Keratinocyte (primary cell): Measurements from ENCODE around the gene XRCC1. TPM values are rescaled to one million over a fixed set of nuclear protein-coding genes. Genes with fewer than 3 reads are reported as not detected.

ENCODE experiments used
- DNase-seq: peaks from one replicate; pipeline ENCODE4 v3.0.0-alpha.2; 2011; ENCODE audit warnings: low read depth, missing footprints, low spot score
- FAIRE-seq: peaks from 2 replicates; lab custom pipeline; 2011; peaks lifted over from hg19 to GRCh38; lab: Jason Lieb, UNC
- H2AFZ ChIP-seq: 2 replicates; pipeline ENCODE4 v1.6.0; 2012; ENCODE audit warnings: low read length, control low read depth, inconsistent platforms; ENCODE audit not compliant: control insufficient read depth
- H3K27ac ChIP-seq: 2 replicates; pipeline ENCODE4 v1.5.1; 2011; ENCODE audit warnings: low read length; ENCODE audit not compliant: control insufficient read depth, insufficient read depth
- H3K27me3 ChIP-seq: 3 replicates; pipeline ENCODE4 v1.6.0; 2011; ENCODE audit warnings: low read length; ENCODE audit not compliant: control insufficient read depth, insufficient read depth; ENCODE audit errors: extremely low read depth
- H3K36me3 ChIP-seq, 2 experiments: 2 replicates in 1 of 2; 3 replicates in 1 of 2; pipeline ENCODE4 v1.5.1; 2011; ENCODE audit warnings: low read length in 2 of 2, mild to moderate bottlenecking in 1 of 2; ENCODE audit not compliant: control insufficient read depth in 2 of 2, insufficient read depth in 2 of 2; ENCODE audit errors: extremely low read depth in 1 of 2
- H3K4me1 ChIP-seq: 3 replicates; pipeline ENCODE4 v1.5.1; 2011; ENCODE audit warnings: low read length; ENCODE audit not compliant: control insufficient read depth, insufficient read depth; ENCODE audit errors: extremely low read depth
- H3K4me2 ChIP-seq: 3 replicates; pipeline ENCODE4 v1.6.0; 2011; ENCODE audit warnings: low read depth, low read length; ENCODE audit not compliant: control insufficient read depth, insufficient read depth; ENCODE audit errors: extremely low read depth
- H3K4me3 ChIP-seq, 3 experiments: fragments of 200-600 bp in 1 of 3; sonication (generic) in 1 of 3; 2 replicates in 2 of 3; 3 replicates in 1 of 3; pipeline ENCODE4 v1.5.1; 2011 to 2016; ENCODE audit warnings: low read length in 3 of 3, mild to moderate bottlenecking in 3 of 3, control low read depth in 2 of 3, inconsistent platforms in 1 of 3, low read depth in 1 of 3, mixed read lengths in 1 of 3, mixed run types in 1 of 3, moderate library complexity in 1 of 3; ENCODE audit not compliant: control insufficient read depth in 2 of 3, insufficient read depth in 2 of 3; ENCODE audit errors: extremely low read depth in 1 of 3
- H3K79me2 ChIP-seq: 2 replicates; pipeline ENCODE4 v1.6.0; 2012; ENCODE audit warnings: low read length; ENCODE audit not compliant: control insufficient read depth, insufficient read depth
- H3K9ac ChIP-seq: 3 replicates; pipeline ENCODE4 v1.6.0; 2011; ENCODE audit warnings: low read length; ENCODE audit not compliant: control insufficient read depth, insufficient read depth; ENCODE audit errors: extremely low read depth
- H3K9me1 ChIP-seq: 3 replicates; pipeline ENCODE4 v1.6.0; 2011; ENCODE audit warnings: low read length; ENCODE audit not compliant: control insufficient read depth, insufficient read depth; ENCODE audit errors: extremely low read depth
- H3K9me3 ChIP-seq: 2 replicates; pipeline ENCODE4 v1.5.1; 2012; ENCODE audit warnings: low read depth, low read length; ENCODE audit not compliant: control insufficient read depth
- H4K20me1 ChIP-seq: 3 replicates; pipeline ENCODE4 v1.6.0; 2011; ENCODE audit warnings: low read length; ENCODE audit not compliant: control insufficient read depth, insufficient read depth; ENCODE audit errors: extremely low read depth
- CTCF ChIP-seq, 3 experiments: IDR thresholded peaks in 1 of 3; conservative IDR thresholded peaks in 1 of 3; optimal IDR thresholded peaks in 1 of 3; 2 replicates in 2 of 3; 3 replicates in 1 of 3; pipeline versions ENCODE3 to v1.5.1; 2011; ENCODE audit warnings: low read length in 3 of 3, mild to moderate bottlenecking in 3 of 3, moderate library complexity in 2 of 3, control low read depth in 1 of 3, inconsistent platforms in 1 of 3; ENCODE audit not compliant: insufficient read depth in 2 of 3; ENCODE audit errors: extremely low read depth in 1 of 3
- EZH2 ChIP-seq: IDR thresholded peaks from one replicate; pipeline ENCODE4 v1.6.1; 2012; ENCODE audit warnings: inconsistent platforms, mild to moderate bottlenecking, low read length, moderate library complexity
- dilution Hi-C: fragments of 300-500 bp; cut with MboI; formaldehyde crosslinking; loops from one replicate; pipeline ENCODE4 v1.7.0; 2020; ENCODE audit warnings: low sequenced_read_pairs; ENCODE audit not compliant: extremely low pct_ligation_motif_present
- polyA plus RNA-seq, 5 experiments: library from polyadenylated mRNA; depleted of rRNA in 3 of 5; stranded (reverse) in 3 of 5; stranded (forward) in 1 of 5; unstranded in 1 of 5; fragments of >200 nt; gene quantifications; 1 replicate in 1 of 5; 2 replicates in 3 of 5; 3 replicates in 1 of 5; pipeline versions ENCODE4 v1.2.1 to v1.2.3, GENCODE V29; 2011 to 2012; ENCODE audit warnings: missing spikeins in 2 of 5, low read depth in 1 of 5, low replicate concordance in 1 of 5

The XRCC1 gene
- polyA plus RNA-seq, 1 donor (not counting 4 experiments of a cell fraction or from before 2014, with no cell fraction given), result 16.3 TPM

- Histone ChIP-seq H3K9me1 (no peaks in the 10 kb centered on the region), H3K9ac (peak within 1 kb of the TSS; percentile 99), H3K4me2 (peak within 1 kb of the TSS; percentile 93), H3K36me3 (peaks cover 23 to 48% of the 10 kb centered on the region in 2 experiments), H3K4me3 (peak within 1 kb of the TSS; percentile 70 to 96 (median 96)), H3K27ac (peak within 1 kb of the TSS; percentile 99), H3K79me2 (peaks cover 63% of the 10 kb centered on the region), H2AFZ (peak within 1 kb of the TSS; percentile 85), H4K20me1 (peaks cover 5% of the 10 kb centered on the region), H3K27me3 (no peaks in the 10 kb centered on the region), H3K4me1 (peaks cover 24% of the 10 kb centered on the region), H3K9me3 (no peaks in the 10 kb centered on the region)
- dilution Hi-C loops, result no loop called here
- TF ChIP-seq CTCF (optimal IDR thresholded peaks at IDR 0.05 in 1 of 3, IDR thresholded peaks at IDR 0.05 in 1 of 3, conservative IDR thresholded peaks at IDR 0.05 in 1 of 3; ENCODE audit: extremely low read depth in 1 of 3, insufficient read depth in 2 of 3, low read length in 3 of 3) (no peak), EZH2 (no peak)
- FAIRE-seq (peak; percentile 94), DNase-seq (peak; percentile 99)
These were observed 20.9 kb upstream of the XRCC1 start, which contains the start of the genes IRGQ and ZNF576 for GRCh38 chr19:43595999-43596841. Gene IRGQ (minus strand): TSS chr19:43596134. CDS start chr19:43595338, 796 bp downstream. Gene ZNF576 (plus strand): TSS chr19:43596595. CDS start chr19:43597109, 514 bp downstream.

GRCh38 chr19:43595605-43595998 is 20.3 kb upstream of the XRCC1 start:
- FAIRE-seq, result no peak
- TF ChIP-seq CTCF (optimal IDR thresholded peaks at IDR 0.05 in 1 of 3, IDR thresholded peaks at IDR 0.05 in 1 of 3, conservative IDR thresholded peaks at IDR 0.05 in 1 of 3; ENCODE audit: extremely low read depth in 1 of 3, insufficient read depth in 2 of 3, low read length in 3 of 3) (no peak), EZH2 (no peak)
- H3K36me3 ChIP-seq, result peaks cover 19 to 48% of the 10 kb centered on the region in 2 experiments

More at GRCh38 chr19:43595605-43595998, 20.3 kb upstream of the XRCC1 start:
- H2AFZ ChIP-seq, result peak overlapping the region; percentile 49
- dilution Hi-C loops, result no loop called here
- peaks cover 5% of the 10 kb centered on the region for H4K20me1 ChIP-seq
- peak overlapping the region; percentile 99 for H3K9ac ChIP-seq
- H3K4me1 ChIP-seq, result peaks cover 24% of the 10 kb centered on the region
- peaks cover 66% of the 10 kb centered on the region for H3K79me2 ChIP-seq
- peak overlapping the region; percentile 85 for H3K4me2 ChIP-seq
- H3K27me3 ChIP-seq, result no peaks in the 10 kb centered on the region
- no peaks in the 10 kb centered on the region for H3K9me3 ChIP-seq
- H3K27ac ChIP-seq, result peak overlapping the region; percentile 99
- no peaks in the 10 kb centered on the region for H3K9me1 ChIP-seq
- peak overlapping the region; percentile 70 to 96 (median 96) for H3K4me3 ChIP-seq
- DNase-seq, result no peak
